Measurements from ENCODE around the gene CFD. TPM values are rescaled to one million over a fixed set of nuclear protein-coding genes. Genes with fewer than 3 reads are reported as not detected.

Gene CFD
- total and polyA plus RNA-seq, 10 of the 15 experiments (the other 5 are each of a cell fraction or from before 2014, with no cell fraction given) = 0.05 to 1.1 (median 0.38) TPM; not detected in 4

- H3K9me3 ChIP-seq (replicated peaks; ENCODE audit: control insufficient read depth, insufficient read depth, low read length) = no peaks in the 10 kb centered on the region
- peaks cover 7% of the 10 kb centered on the region for H3K79me2 ChIP-seq (ENCODE audit: control insufficient read depth, insufficient read depth, low read length)
- FAIRE-seq = no peak
- no peaks in the 10 kb centered on the region for H3K4me1 ChIP-seq (ENCODE audit: control insufficient read depth, insufficient read depth, low read length)
- H3K9ac ChIP-seq (ENCODE audit: control insufficient read depth, insufficient read depth, low read length) = no peak overlapping the region
- BruUV-seq (replicated peaks) = no TSS peak
- SMC1A ChIA-PET (ENCODE audit: uncharacterized antibody, unreplicated experiment) = no interaction called here
- peaks cover 0 to 3% of the 10 kb centered on the region in 2 experiments; a peak in 3 of 4 replicates for H3K36me3 ChIP-seq (ENCODE audit: control insufficient read depth in 2 of 2, insufficient read depth in 2 of 2, low read length in 1 of 2)
- POLR2A ChIA-PET = interaction anchor here (1.0 kb wide), 1 partner anchor 13 kb away, joined by 3 read pairs; no protein-coding TSS in a partner anchor
- TF ChIP-seq YBX1 (IDR thresholded peaks at IDR 0.05) (no peak), POLR2AphosphoS5 (IDR thresholded peaks at IDR 0.05; ENCODE audit: low read length) (no peak), KAT2A (conservative IDR thresholded peaks at IDR 0.05; ENCODE audit: control insufficient read depth, low read depth, low read length) (no peak), EGR1 (IDR thresholded peaks at IDR 0.05; ENCODE audit: borderline replicate concordance in 1 of 2, low read depth in 2 of 2, low read length in 2 of 2) (no peak), STAT1 (conservative IDR thresholded peaks at IDR 0.05) (no peak), MYB (IDR thresholded peaks at IDR 0.05; ENCODE audit: borderline replicate concordance, low read depth, low read length) (no peak), TCF7 (IDR thresholded peaks at IDR 0.05; ENCODE audit: borderline replicate concordance) (no peak), LARP7 (IDR thresholded peaks at IDR 0.05) (no peak)
- no peak overlapping the region for H3K27ac ChIP-seq (ENCODE audit: control insufficient read depth, insufficient read depth)
- no peak for ATAC-seq
- no peaks in the 10 kb centered on the region for H3K27me3 ChIP-seq (replicated peaks in 1 of 2; ENCODE audit: control insufficient read depth in 2 of 2, insufficient read depth in 2 of 2, low read length in 1 of 2)
- H3K4me2 ChIP-seq (ENCODE audit: control insufficient read depth, insufficient read depth) = no peak overlapping the region
- H4K20me1 ChIP-seq (ENCODE audit: control insufficient read depth, insufficient read depth) = no peaks in the 10 kb centered on the region
- RAD21 ChIA-PET (ENCODE audit: unreplicated experiment) = no interaction called here
- in situ Hi-C loops (cut with MboI) (no loop called here), intact Hi-C loops (cut with micrococcal nuclease; ENCODE audit: unreplicated experiment) (no loop called here)
- H2AFZ ChIP-seq (ENCODE audit: control insufficient read depth, low read depth, low read length) = no peak overlapping the region
- CTCF ChIA-PET = no interaction called here
- no peak overlapping the region for H3K4me3 ChIP-seq
- no peak for DNase-seq (ENCODE audit: low read depth, low spot score)
- 95% methylated on average over 25 of the region's 26 CpGs for WGBS (ENCODE audit: insufficient coverage, insufficient replicate concordance, low lambda C conversion rate, missing lambda C conversion rate)
Measured at GRCh38 chr19:889662-890295, 30.3 kb downstream of the CFD start.

GRCh38 chr19:890831-891230 is 31.4 kb downstream of the CFD start:
- no TSS peak for BruUV-seq (replicated peaks)
- Histone ChIP-seq H3K9ac (ENCODE audit: control insufficient read depth, insufficient read depth, low read length) (no peak overlapping the region), H3K4me1 (ENCODE audit: control insufficient read depth, insufficient read depth, low read length) (no peaks in the 10 kb centered on the region), H3K27ac (ENCODE audit: control insufficient read depth, insufficient read depth) (no peak overlapping the region), H3K4me3 (no peak overlapping the region), H4K20me1 (ENCODE audit: control insufficient read depth, insufficient read depth) (no peaks in the 10 kb centered on the region), H2AFZ (ENCODE audit: control insufficient read depth, low read depth, low read length) (no peak overlapping the region), H3K36me3 (ENCODE audit: control insufficient read depth in 2 of 2, insufficient read depth in 2 of 2, low read length in 1 of 2) (peaks cover 0 to 3% of the 10 kb centered on the region in 2 experiments; a peak in 3 of 4 replicates), H3K4me2 (ENCODE audit: control insufficient read depth, insufficient read depth) (peak overlapping the region; percentile 3; the same call in 1 of the 2 replicates), H3K9me3 (replicated peaks; ENCODE audit: control insufficient read depth, insufficient read depth, low read length) (no peaks in the 10 kb centered on the region), H3K27me3 (replicated peaks in 1 of 2; ENCODE audit: control insufficient read depth in 2 of 2, insufficient read depth in 2 of 2, low read length in 1 of 2) (no peaks in the 10 kb centered on the region), H3K79me2 (ENCODE audit: control insufficient read depth, insufficient read depth, low read length) (peaks cover 7% of the 10 kb centered on the region)
- WGBS (ENCODE audit: insufficient coverage, insufficient replicate concordance, low lambda C conversion rate, missing lambda C conversion rate) = 91% methylated on average over 18 of the region's 18 CpGs
- in situ Hi-C loops (cut with MboI) = no loop called here
- RAD21 ChIA-PET (ENCODE audit: unreplicated experiment) = no interaction called here
- POLR2A ChIA-PET = no interaction called here
- FAIRE-seq (no peak), DNase-seq (ENCODE audit: low read depth, low spot score) (no peak), ATAC-seq (no peak)
- SMC1A ChIA-PET (ENCODE audit: uncharacterized antibody, unreplicated experiment) = interaction anchor here (0.6 kb wide), 1 partner anchor 321 kb away, joined by 3 read pairs; no protein-coding TSS in a partner anchor
- CTCF ChIA-PET = no interaction called here
- intact Hi-C loops (cut with micrococcal nuclease; ENCODE audit: unreplicated experiment) = no loop called here
- TF ChIP-seq BHLHE40 (IDR thresholded peaks at IDR 0.05; ENCODE audit: borderline replicate concordance in 1 of 2, low read depth in 2 of 2, low read length in 1 of 2) (no peak), NBN (IDR thresholded peaks at IDR 0.05) (no peak), BCL3 (IDR thresholded peaks at IDR 0.05; ENCODE audit: borderline replicate concordance, insufficient read depth, low read depth, low read length, poor library complexity, severe bottlenecking) (no peak), TAF1 (IDR thresholded peaks at IDR 0.05; ENCODE audit: borderline replicate concordance, low read depth, low read length) (no peak), IRF5 (IDR thresholded peaks at IDR 0.05; ENCODE audit: borderline replicate concordance) (no peak), ATF7 (IDR thresholded peaks at IDR 0.05; ENCODE audit: low read depth) (no peak), CHD4 (IDR thresholded peaks at IDR 0.05) (no peak), FOS (IDR thresholded peaks at IDR 0.05; ENCODE audit: borderline replicate concordance, extremely low read depth, insufficient read length) (no peak)
